HG03064 (cell line): ENCODE measurements around the gene RAPGEF3.

Experiments
- ATAC-seq: cut with Tn5 transposase; IDR thresholded peaks from one replicate; pipeline ENCODE4 v1.9.1; 2021; ENCODE audit warnings: low read depth; ENCODE audit not compliant: unreplicated experiment

Gene RAPGEF3

DNA sequence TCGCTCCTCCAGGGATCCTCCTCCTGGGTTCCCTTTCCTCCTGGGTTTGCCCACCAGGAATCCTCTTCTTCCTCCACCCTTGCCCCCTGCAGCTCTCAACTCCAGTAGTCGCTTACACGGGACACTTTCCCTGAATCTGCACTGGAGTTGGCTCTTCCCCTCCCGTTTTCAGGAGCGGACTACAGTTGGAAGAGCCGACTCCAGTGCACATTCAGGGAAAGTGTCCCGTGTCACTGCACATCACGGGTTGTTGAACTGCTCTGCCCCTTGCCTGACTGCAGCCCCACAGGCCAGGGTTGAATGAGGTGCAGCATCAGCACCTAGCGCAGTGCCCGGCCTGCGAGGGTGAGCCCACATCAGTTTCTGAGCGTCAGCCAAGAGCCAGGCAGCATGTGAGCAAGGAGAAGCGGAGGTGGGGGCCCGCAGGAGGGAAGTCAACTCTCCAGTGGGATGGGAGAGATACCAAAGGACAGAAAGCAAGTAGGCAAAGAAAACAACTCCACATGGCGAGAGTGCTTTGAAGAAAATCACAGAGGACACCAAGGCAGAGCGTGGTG is 13.1 kb downstream of the RAPGEF3 start:
- ATAC-seq = no peak

DNA sequence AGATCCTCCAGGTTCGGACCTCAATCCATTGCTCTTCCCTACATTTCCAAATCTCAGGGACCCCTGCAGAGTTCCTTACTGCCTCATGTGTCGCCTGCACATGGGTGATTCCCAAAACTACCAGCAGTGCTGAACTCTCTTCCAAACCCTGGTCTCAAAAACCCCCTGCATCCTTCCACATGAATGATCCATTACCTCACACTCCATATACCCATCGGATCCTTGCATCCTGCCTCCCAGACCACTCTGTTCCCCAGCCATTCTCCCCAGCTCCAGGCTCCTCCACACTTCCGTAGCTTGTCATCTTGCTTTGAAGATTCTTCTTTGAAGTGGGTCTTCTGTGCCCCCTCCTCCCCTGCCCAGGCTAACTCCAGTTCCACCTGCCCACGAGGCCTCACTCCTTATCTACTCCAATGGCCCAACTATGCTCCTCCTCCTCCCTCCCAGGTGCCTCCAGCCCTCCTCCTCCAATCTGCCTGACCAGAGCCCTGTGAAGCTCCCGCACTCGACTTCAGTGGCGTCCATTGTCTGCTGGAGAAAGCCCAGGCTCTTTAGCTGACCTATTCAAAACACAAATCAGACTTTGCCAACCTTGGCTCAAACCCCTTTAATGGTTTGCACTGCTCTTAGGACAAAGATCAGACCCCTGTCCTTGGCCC is 13.8 kb downstream of the RAPGEF3 start:
- no peak for ATAC-seq

DNA sequence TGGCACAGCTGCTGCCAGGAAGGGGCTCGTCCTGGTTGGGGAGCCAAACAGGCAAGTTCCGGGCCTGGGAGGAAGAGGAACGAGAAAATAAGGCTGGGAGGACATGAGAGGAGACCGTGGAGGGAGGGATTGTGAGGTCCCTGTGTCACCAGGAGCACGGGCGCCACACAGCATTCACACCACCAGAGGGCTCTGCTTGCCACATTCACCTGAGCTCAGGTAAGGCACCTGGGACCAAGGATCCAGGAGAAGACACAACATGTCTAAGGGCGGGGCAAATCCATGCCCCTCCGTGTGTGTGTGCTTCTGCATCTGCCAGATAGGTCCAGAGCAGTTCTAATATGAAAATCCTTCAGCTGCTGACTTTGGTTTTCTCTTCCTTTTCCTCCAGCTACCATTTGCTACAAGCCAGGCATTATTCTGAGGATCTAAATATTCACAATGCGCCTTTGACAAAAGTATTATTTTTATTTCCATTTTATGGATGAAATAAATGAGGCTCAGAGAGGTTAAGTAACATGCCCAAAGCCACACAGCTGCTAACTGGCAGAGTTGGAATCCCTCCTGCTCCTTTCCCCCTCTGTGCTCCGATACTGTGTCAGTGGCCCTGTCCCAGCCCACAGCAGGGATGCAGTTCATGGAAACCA is 14.6 kb downstream of the RAPGEF3 start:
- no peak for ATAC-seq

DNA sequence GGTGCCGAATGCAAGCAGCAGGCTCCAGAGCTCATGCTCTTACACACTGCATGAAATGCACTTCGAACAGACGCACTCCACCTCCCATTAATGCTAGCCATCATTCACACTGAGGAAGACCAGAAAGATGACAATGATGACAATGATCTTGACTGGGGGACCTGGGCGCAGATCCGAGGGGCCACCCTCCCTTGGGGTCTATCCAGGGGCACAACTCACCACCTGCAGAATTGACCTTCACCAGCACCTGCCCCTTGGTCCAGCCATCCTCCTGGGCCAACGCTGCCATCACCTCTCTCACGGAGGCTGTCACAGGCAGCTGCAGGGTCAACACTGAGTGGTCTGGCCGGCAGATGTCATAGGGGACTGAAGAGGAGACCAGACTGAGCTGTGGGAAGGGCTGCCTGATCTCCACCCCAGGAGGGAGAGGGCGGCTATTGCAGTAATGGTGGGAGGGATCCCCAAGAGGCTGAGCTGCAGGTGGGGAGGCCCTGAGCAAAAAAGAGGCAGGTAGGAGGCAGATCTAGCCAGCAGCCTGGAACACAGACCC is 15.3 kb downstream of the RAPGEF3 start:
- no peak for ATAC-seq

DNA sequence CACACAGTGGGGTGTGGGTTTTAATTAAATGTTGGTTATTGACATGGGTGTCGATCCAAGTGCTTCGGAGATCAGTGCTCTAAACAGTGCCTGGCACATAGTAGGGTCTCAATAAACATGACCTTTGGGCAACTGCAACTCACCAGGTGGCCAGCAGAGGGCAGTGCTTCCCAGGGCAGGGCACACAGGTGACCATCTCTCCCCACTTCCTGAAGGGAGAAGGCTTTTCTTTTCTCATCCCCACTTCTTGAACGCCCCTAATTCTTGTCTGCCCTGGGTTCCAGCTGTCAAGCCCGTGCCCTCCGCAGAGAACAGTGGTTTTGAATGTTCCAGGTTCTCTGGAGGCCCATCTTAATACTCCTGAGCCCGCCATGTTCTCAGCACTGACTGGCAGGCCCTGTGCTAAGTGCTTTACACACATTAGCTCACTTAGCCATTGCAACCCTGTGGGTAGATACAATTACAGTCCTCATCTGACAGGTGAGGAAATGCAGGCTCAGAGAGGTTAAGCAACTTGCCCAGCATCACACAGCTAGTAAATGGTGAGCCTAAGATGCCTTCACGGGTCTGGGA is 16.3 kb downstream of the RAPGEF3 start:
- ATAC-seq = no peak

DNA sequence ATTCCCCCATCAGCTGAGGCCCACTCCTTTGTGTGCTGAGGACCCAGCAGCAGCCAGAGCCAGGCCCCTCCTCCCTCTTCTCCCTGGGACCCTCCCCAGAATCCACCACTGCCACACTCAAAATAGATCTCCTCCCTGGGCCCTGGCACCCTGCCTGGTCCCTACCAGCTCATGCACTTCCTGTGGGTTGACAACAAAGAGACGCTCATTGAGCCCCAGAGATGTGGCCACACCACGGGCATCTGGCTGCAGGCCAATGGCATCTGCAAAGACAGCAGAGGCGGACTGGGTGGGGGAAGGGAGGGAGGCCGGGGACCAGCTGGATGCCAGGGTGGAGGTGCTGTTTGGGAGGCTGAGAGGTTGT is 17.4 kb downstream of the RAPGEF3 start:
- ATAC-seq = peak; percentile 41

DNA sequence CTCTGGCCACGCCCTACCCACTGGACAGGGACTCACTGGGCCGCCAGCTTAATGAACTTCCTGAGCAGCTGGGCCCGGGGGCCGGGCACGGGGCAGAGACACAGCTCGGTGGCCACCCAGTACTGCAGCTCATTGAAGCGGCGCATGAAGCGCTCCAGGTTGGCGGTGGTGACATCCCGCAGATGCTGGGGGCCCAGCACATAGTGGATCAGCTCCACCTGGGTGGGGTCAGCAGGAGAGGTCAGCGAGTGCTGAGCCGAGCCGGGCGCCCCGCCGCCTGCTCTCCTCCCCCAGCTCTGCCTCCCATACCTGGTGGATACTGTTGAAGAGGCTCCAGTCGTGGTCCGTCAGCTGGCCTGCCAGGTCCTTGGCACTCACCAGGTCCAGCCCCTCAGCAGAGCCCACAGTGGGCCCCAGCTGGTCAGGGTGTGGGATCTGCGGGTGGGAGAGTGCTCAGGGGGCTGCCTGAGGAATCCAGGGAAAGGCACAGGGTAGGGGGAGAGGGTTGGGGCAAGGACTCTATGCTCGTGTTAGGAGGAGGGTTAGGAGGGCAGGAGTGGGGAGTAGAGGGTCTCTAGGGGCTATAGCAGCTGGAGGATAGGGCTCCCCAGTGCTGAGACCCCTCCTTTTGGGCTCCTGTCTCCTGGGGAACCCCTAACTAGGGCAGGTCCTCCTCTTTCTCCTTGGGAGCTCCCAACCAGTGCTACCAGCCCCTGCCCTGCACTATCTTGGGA is 17.9 kb downstream of the RAPGEF3 start:
- ATAC-seq = peak; percentile 42

DNA sequence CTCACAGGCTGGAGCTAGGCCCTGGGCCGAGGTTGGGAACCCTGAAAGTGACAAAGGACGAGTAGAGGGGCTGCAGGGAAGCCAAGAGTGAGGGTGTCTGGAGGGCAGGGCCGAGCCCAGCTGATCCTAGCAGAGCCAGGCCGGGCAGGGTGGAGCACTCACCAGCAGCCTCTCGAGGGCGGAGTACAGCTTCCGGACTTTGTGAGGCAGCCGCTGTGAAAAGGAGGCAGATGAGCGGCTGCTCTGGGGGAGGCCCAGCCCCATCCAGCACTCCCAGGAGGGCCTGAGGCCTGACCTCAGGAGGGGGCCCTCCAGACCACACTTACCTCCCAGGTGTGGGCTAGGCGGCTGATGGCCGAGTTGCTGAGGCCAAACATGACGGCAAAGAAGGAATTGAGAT is 18.7 kb downstream of the RAPGEF3 start:
- ATAC-seq = peak; percentile 54

DNA sequence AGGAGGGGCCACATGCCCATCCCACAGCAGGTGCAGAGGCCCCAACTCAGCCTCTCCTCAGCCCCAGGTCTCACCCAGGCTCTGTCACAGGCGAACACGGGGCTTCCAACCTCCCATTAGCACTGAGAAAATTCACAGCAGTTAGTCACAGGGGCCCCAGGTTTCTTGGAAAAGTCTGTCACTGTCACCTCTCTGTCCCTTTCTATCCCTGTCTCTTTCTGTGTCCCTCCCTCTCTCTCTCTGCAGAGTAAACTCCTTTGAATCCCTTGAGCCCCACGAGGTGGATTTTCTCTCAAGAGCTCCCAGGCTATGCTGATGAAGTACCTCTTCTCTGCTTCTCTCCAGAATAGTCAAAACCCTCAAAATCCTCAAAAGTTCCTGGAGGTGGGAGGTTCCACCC is 19.4 kb downstream of the RAPGEF3 start:
- no peak for ATAC-seq

DNA sequence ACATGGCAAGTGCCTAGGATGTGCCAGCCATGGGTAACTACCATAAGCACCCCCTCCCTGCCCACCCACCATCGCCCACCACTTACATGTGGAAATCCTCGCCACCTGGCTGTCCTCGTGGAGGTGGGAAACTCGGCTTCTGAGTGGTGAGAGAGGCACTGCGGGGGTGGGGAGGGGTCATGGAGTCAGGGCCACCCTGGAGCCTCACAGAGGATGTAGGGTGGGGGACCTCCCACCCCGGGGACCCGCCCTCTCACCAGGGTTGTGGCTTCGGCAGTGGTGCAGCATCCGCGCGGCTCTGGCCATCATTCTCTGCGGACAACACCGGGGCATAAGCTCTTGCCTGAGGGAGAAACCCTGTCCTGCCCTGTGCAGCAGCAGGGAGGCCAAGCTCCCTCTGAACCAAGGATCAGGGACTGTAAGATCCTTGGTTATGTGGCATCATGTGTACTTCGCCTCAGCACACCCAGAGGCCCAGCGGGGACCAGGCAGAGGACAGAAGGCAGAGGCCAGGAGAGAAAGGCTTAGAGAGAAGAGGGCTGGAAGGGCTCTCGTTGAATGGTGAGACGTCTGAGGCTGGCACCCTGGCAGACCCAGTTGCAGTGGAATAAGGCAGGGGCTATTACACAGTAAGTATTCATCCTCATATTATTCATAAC is 20.6 kb downstream of the RAPGEF3 start:
- ATAC-seq = no peak

DNA sequence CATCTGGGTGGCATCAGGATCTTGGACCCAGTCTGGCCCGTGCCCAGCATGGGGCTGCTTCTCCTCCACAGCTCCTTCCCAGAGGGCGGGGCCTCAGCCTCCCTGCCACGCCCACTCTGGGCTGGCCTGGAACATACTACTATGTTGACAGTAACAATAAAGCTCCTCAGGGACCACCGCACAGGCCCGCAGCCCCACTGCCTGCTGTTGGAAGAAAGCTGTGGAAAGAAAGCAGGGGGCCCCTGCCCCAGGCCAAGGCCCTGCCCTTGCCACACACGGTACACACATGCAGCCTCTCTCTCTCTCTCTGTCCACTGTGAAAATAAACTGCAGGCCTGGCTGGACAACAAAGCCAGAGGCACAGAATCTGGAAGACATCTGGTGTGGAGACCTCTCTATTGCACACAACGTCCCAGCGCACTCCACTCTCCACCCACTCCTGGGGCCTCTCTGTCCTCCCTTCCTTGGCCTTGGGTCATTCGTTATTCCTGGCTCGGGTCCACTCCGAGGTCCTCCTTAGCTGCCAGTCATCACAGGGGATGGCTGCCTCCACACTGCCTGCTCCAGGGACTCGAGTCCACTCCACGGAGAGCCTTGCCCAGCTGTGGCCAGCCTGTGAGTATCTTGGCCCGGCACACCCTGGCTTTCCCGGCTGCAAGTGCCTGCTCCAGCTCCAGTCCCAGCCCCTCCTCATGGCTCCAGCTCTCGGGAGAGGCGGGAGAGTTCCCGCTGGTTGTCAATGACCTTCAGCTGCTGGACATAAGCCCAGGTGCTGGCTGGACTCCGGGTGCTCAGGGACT is 21.6 kb downstream of the RAPGEF3 start:
- no peak for ATAC-seq

DNA sequence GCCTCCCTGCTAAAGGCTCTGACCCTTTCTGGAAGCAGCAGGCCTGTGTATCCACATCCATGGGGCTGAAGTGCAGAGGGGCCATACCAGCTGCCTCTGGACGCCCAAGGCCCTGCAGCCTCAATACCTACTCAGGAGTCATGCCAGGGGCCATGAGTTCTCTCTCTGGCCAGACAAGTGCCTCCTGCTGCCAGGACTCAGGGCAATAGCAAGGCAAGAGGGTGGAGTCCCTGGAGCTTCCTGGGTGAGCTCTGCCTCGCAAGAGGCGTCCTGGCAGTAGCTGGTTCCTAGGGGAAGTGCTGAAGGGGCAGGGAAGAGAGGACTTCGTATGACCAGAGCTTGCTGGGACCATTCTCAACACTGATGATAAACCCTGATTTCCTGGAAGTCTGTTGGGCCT is 22.5 kb downstream of the RAPGEF3 start:
- no peak for ATAC-seq

DNA sequence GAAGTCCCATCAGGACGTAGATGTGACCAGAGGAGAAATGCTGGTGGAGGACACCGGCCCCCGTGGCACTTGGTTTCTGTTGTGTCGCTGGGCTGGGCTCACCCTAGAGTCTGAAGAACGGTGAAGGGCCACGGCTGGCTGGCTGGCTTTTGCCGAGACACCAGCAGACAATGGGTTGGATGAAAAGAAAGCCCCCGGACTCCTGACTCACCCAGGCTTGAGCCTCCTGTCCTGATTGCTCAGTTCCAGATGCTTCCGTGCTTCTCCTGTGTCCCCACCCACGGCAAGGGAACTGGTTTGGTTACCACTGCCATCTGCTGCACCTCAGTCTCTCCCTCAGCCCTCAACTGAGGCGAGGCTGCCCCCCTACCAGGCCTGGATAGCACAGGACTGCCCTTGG is 23.0 kb downstream of the RAPGEF3 start:
- no peak for ATAC-seq

DNA sequence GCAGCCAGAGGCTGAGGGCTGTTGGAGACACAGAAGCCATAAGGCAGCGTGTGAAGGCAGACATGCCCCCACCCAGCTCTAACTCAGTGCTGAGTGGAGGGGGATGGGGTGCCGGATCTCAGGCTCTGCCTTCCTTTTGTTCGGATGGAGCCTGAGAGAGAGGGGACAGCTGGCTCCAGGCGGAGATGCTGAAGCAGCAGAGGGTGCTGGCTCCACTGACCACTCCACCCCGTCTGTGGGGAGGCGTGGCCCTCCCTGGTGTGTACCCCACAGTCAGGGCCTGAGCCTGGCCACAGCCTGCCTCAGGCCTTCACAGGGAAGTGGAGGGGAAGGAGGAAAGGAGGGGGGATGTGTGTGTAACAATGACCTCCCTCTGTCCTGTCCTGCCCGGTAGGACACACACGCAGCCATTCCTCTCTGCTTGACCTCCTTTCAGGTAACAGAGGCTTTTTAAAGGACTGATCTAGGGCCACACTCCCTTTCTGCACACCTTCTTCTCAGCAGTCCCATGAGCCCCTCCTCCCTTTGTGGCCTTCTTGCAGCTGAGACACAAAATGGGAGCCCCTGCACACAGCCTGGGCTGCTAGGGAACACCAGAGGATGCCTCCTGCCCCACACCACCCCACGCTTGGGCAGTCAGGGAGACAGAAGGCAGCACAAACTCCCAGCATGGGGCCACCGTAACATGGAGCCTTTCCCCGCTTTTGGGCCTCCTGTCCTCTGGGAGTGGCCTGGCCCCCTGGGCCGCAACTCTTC is 23.8 kb downstream of the RAPGEF3 start:
- ATAC-seq = no peak

DNA sequence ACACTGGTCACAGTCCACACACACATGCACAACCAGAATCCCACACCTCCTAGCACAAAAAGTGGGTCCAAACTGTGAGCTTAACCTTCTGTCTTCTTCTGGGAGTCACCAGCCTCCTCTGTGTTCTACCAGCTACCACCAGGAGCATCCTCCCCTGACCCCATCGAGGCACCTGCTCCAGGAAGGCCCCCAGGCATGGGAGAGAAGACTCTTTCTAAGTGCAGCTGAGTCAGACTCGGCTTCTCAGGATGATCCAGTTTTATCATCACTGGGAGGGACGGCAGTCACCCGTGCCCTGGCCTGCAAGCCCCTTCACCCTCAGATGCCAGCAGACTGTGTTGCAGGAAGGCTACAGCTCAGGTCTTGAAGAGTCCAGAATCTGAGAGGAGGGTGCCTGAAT is 25.5 kb downstream of the RAPGEF3 start:
- no peak for ATAC-seq

DNA sequence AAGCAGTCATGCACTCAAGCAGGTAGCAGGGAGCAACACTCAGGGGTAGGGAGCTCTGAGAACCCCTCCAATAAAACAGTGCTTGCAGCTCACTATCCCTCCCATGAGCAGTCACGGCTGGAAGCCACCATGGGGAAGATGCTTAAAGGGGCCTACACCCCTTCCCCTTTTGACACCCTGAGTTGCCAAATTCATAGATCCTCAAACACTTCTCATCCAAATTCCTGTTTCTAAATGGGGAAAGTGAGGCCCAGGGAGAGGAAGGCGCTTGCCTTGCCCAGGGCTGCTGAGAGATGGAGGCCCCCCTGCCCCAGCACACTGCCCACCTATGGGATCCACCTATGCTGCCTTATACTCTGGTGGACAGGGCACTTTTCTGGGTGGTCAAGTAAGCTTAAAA is 26.2 kb downstream of the RAPGEF3 start:
- no peak for ATAC-seq

DNA sequence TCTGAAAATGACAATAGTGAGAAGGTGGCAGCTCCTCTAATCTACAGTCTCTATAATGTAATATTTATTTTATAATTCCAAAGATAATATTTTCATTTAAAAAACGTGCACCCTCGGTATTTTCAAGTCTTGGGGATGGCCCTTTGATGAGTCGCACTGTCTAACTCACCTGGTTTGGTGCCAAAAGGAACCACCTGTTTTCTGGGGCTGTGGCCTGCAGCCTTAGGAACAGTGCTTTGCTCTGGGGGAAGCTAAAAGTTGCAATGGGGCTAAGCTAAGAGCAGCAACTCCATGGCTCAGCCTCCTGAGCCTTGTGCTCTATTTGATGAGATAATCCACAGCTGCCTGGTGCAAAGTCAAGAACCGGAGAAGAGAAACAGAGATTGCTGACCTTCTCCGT is 27.0 kb downstream of the RAPGEF3 start:
- ATAC-seq = no peak

DNA sequence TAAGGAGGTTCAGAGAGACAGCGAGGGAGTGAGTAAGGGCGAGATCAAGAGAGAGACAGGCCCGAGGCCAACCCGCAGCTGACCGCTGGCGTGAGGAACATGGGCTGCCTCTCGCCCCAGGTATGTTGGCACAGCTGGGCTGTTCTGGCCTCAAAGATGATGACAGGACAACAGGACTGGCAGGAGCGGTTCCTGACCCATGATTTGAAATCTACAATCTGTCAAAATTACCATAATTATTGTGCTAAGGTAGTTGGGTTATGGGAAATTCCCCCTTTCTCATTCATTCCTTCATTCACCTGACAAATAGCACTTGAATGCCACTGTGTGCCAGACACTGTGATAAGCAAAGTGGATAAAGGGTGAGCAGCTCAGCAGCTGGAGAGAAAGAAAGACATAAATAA is 28.3 kb downstream of the RAPGEF3 start:
- ATAC-seq = no peak

DNA sequence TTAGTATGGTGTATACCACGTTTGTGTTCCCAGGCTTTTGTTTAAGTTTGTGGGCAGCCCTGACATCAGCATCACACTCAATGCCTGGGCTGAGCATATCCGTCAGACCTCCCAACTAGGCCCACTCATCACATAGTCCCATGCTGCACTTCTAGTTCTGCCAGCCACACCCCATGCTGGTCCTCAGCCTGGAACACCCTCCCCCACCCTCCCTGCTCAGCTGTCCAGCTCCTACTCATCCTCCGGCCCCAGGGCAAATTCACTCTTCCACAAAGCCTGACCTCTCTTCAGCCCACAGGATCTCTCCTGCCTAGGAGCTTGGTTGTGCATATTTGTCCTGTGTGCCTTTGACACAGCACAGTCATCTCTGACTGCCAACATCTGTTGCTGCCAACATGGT is 29.4 kb downstream of the RAPGEF3 start:
- no peak for ATAC-seq
